GM19193 (cell line): ENCODE data around the gene CTNNA1.

ENCODE experiments used
- POLR2A ChIP-seq: IDR thresholded peaks from 4 replicates; pipeline ENCODE4 v1.6.1; 2011; ENCODE audit not compliant: insufficient read depth, insufficient read length; ENCODE audit errors: extremely low read depth

The CTNNA1 gene

DNA sequence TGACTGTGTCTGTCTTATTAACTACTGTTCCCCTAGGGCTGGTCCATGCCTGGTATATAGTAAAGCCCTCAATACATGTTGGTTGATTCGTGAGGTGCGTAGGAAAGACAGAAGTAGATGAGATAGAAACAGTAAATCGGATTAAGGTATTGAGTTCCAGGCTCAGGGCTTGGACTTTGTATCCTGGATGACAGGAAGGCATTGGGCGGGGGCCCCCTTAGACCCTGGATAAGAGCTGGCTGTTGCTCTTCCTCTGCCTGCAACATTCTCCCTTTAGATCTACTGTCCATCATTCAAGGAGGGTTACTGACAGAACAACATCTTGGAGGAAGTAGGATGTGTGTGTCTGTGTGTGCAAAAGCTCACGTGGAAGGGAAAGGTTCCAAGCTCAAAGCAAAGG, 31.2 kb upstream of the CTNNA1 start:
- no peak for TF ChIP-seq POLR2A

DNA sequence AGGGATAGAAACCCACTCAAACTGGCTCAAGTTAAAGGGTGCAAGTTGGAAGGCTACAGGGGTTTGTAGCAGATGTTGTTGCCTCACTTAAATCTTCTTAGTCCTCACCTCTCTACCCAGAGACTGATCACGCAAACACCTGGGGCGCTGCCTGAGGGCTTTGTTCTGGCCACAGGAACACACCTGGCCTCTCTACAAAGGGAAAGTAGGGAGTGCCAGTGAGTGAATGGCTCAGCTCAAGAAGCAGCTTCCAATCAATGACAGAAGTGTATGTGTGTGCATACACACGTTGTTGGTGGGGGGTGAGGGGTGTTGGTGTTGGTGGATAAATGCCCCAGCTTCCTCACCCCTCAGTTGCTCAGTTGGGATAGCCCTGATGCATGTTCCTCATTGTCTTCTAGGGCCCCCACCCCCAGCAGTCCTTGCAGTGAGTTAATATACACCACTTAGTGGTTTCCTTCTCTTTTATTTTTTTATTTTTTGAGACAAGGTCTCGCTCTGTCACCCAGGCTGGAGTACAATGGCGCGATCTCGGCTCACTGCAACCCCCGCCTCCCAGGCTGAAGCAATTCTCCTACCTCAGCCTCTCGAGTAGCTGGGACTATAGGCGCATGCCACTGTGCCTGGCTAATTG, 30.6 kb upstream of the CTNNA1 start:
- TF ChIP-seq POLR2A, result no peak

DNA sequence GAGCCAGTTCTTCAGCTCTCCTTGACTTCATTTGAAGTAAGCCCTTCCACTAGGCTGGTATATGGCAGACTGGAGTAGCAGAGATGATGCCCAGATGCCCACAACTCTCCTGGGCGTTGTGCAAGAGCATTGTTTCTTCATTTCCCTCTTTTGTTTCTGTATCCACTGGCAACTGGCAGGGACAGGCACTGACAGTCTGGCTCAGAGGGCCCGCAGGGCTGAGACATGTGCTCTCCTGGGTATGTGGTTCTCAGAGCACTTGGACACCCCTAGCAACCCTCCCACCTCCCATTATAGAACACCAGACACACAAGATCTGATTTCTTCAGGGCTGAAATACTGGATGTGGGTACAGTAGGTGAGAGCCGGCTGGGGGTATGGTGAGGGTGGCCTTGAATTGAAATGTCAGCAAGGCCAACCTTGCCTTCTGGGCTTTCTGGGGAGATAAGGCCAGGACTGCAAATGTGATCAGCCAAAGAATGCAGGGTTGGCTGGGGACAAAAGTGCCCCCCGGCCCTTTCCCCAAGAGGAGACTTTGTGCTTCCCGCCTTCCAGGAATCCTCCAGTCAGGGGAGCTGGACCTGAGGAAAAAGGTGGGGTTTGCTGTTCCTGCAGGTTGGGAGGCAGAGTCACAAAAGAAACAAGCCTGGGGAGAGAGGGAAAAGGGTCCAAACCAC, 28.6 kb upstream of the CTNNA1 start:
- no peak for TF ChIP-seq POLR2A

DNA sequence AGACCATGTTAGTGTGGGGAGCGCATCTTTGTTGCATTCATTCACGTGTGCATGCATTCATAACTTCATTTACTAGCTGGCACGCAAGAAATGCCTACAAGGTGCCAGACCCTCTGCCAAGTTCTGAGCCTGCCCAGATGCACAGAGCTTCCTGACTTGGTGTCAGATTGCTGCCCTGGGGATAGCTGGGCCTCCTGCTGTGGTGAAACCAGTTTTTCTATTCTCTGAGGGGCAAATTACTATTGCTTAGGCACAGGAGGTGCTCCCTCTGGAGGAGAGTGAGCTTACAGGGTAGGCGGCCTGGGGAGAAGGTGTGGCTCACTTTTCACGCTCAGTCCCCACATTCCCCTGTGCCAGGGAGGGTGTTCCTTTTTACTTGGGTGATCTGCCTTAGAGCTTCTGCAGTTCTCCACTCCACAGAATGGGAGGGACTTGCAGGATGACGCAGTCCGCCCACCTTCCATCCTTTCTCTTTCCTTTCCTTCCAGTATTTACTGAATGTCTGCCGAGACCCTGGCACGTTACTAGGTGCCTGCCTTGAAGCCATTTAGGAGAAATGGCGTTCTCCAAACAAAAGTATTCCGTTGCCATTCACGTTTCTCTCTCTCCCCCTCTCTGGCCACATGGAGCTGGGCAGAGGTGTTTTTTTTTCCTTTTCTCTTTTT, 27.9 kb upstream of the CTNNA1 start:
- no peak for TF ChIP-seq POLR2A

DNA sequence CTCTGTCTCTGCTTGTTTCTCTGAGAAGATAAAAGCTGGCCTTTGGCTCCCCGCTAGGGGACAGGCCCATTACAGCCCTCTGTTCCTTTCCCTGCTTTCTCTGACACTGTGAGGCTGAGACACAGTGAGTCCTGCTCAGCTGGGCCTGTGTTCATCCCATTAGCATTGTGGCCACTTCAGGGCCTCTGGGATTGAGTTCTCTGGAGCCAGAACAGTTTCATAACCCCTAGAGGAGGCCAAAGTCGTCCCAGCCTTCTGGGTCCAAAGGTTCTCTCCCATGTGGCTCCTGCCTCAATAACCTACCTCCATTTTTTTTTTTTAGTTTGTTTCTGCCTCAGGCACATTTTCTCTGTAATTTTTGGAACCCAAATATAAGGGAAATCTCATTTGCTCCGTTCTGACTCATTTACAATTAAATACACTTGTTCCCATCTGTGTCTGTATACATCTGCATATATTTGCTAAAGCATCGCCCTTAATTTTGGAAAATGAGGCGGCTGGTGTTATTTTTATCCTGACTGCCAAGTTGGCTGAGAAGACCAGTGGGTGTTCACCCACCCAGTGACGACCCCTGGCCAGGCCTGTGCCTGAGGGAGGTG, 27.3 kb upstream of the CTNNA1 start:
- no peak for TF ChIP-seq POLR2A

DNA sequence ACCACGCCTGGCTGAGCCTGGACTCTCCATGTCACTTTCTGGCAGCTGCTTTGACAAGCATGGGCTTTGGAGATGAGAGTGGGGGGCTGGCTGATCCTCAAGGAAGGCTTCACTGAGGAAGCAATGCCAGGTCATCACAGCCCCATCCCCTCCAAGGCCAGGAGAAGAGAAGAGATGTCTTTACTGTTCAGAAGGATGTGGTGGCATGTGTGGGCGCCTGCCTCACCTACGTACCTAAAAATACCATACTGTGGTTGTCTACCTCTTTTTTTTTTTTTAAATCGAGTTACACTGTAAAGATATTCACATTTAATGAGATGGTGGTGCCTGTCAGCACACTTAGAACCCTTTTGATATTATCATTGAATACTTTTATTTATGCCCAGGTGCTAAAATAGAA, 26.4 kb upstream of the CTNNA1 start:
- no peak for TF ChIP-seq POLR2A

DNA sequence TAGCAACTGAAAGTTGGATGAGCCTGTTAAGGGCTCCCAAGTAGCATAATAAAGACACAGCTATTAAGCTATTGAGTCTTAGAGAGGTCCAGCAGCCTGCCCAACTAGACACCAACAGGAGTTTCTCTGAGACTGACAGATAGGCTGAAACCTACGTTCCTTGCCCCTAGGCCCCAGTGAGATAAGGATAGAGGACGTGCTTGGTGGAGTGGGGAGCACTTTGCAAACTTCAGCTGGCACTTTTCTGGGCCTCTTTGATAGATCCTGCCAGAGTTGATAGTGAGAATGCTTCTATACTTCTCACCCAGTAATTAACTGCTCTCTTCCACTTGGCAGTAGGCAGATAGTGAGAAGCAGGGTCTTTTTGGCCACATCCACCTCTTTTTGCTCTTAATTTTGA, 20.8 kb upstream of the CTNNA1 start:
- TF ChIP-seq POLR2A, result no peak

DNA sequence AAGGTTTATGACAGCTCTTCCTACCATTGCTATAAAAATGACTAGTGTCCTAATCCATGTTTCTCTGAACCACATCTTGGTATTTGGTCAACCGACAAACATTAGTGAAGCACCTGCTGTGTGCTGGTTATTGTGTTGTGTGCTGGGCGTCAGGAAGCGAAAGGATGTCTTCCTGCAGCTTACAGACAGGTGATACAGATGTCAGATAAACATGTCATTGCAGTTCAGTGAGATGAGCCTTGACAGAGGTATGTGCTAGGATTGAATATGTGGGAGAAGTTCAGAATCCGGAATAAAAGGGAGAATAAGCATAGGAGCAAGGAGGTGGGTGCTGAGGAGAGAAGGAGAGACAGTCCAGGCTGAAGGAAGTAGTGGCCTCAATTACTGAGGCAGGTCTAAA, 20.3 kb upstream of the CTNNA1 start:
- TF ChIP-seq POLR2A, result no peak

DNA sequence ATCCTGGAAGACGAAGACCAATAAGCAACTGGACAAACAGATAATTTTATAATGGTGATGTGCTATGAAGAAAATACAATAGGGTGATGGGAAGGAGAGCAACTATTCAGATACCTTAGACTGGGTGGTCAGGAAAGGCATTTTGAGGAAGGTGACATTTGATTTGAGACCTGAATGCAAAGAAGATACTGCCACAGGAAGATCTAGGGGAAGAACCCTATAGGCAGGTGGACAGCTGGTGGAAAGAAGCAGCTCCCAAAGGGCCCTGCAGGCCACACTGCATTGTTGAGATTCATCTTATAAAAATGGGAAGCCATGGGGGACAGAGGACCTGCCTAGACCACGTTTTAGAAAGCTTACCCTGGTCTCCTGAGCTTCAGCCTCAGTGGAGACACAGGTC, 19.7 kb upstream of the CTNNA1 start:
- TF ChIP-seq POLR2A, result no peak

DNA sequence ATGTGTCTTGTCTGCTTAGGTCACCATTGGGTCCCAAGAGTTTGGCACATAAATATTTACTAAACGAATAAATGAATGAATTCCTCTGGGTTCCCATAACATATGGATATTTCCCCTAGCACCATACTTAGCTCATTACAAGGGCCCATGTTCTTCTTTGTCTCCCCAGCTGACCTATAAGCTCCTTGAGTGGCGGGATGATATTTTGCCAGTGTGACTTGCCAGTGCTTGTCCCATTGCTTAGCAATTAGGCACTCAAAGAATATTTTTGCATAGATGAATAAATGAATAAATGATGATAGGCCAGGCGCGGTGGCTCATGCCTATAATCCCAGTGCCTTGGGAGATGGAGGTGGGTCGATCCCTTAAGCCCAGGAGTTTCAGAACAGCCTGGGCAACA, 16.9 kb upstream of the CTNNA1 start:
- no peak for TF ChIP-seq POLR2A

DNA sequence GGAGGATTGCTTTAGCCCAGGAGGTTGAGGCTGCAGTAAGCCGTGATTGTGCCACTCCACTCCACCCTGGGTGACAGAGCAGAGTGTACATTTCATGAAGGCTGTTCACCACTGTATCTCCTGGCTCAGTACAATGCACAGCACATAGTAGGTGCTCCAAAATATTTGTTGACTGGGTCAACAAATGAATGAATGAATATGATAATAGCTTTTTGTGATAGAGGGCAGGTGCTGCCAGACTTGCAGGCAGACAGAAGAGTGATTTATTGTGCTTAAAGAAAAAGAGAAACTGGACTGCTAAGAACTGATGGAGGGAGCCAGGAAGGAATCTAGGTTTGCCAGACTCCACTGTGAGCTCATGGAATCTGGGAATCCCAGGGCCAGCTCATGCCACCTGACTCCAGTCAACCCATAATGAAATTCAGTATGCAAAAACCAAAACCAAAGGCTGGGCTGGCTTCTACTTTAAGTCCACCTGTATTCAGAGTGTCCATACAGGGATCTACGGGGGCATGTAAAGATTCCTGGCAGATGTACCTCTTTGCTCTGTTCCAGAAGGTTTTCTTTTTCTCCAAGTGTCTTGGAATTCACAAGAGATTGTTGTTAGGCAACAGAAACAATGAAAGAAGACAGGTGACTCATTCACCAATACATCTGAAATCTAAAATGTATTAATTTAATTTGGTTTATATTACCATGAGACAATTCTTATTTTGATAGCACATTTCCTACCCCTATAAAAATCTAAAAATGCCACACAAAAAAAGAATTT, 15.5 kb upstream of the CTNNA1 start:
- TF ChIP-seq POLR2A, result no peak

DNA sequence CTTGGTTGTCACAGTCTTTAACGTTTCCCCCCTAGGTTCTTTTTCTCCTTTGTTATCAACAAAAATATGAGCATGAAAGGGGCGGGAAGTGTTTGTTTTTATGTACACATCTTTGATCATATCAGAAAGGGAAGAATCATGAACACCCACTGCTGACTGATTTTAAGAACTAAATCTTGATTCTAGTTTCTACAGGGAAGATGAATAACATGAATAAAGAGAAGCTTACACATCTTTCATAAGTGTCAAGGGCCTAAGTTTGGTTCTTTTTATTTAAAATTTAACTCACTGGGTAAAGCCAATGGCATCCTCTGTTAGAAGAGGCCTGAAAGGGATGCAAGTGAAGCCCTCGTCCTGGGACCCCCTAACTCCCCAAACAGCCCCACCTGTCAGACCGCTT, 14.8 kb upstream of the CTNNA1 start:
- TF ChIP-seq POLR2A, result no peak

DNA sequence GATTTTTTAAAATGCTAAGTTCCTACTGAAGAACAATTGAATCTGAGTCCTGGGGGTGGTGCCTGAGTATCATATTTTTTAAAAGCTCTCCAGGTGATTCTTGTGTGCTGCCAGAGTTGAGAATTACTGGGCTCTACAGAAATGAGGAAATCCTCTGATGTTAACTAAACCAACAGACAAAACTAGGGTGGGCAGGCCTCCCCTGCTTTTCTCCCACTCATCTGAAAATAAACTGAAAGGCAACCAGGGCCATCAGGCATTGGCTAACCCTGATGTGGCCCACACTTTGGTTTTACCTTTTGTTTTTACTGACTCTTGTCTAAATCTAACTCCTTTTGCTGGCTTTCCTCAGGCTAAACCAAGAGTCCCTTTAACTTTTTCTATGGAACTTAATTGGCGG, 13.3 kb upstream of the CTNNA1 start:
- no peak for TF ChIP-seq POLR2A

DNA sequence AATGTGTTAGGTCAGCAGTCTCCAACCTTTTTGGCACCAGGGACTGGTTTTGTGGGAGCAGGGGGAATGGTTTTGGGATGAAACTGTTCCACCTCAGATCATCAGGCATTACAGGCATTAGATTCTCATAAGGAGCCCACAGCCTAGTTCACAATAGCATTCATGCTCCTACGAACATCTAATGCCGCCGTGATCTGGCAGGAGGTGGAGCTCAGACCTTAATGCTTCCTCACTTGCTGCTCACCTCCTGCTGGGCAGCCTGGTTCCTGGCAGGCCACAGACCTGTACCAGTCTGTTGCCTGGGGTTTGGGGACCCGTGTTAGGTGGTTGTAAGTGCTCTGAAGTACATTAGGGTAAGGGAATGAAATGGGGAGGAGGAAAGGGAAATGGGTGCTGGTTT, 9.7 kb upstream of the CTNNA1 start:
- no peak for TF ChIP-seq POLR2A

DNA sequence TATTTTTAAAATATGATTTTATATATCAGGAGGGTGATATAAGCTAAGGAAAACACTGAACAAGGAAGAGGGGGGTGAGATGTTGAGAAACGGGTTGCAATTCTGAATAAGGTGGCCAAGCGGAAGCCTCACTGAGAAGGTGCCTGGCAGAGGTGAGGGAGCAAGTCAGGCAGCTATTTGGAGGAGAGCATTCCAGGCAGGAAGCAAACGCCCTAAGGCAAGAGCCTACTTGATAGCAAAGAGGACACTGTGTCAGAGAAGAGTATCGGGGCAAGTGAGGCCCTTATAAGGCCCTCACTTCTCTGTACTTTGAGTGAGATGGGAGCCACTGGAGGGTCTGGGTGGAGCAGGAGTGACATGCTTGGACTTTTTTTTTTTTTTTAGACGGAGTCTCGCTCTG, 8.0 kb upstream of the CTNNA1 start:
- TF ChIP-seq POLR2A, result no peak
